HG02885 (cell line): Measurements from ENCODE around the gene LSM12.
"Not testable (repeated sequence)": the region's sequence is repeated elsewhere in the genome, so short reads cannot be mapped to it uniquely, and the experiment has no call there.

Source experiments
- ATAC-seq: cut with Tn5 transposase; IDR thresholded peaks from one replicate; pipeline ENCODE4 v1.9.1; 2021; ENCODE audit warnings: mild to moderate bottlenecking; ENCODE audit not compliant: unreplicated experiment, poor library complexity

Gene LSM12

GRCh38 chr17:44066204-44066930 lies at the start of gene LSM12:
TSS of gene LSM12 (minus strand) at chr17:44066671. CDS start at chr17:44066587, 84 bp downstream.
- ATAC-seq = peak; percentile 70

- ATAC-seq = no peak
Observed at GRCh38 chr17:44115585-44116415, 49.3 kb upstream of the LSM12 start.

DNA sequence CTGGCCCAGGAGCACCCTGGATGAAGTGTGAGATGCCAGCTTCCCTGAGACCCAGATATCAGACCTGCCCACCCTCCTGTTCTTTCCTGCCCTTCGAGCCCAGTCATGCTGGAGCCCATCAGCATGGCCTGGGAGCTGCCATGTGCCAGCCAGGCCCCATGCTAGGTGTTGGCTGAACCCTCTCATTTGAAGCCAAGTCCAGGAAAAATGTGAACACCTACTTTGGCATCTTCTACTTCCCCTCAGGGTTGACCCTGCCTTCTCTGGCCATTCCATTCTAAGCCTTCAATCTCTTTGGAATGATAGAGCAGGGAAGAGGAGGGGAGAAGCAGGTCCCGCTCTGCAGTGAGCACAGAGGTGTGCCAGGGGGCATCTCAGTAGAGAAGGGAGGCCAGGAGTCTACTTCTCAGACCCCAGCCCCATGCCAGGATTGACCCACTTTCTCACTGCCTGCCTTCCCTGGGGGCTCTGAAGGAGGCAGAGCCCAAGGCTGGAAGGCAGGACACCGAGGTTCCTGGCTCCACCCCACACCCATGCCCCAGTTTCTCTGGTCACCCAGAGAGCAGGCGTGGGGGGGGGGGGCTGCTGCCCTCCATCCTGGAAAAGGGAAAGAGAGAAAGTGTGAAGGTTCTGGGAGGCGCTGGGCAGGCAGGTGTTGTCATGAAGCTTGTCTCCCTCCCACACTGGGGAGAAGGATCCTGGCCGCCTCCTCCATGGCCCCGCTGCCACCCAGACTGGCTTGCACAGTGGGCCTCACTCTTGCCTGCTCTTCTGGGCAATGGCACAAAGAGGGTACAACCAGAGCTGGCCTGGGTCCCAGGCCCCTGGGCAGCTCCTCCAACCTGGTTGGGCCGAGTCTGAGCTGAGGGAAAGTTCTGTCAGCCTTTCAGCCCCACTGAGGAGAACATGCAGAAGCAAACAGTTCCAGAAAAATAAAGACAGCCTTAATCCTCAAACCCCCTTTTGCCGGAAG lies 47.7 kb upstream of the LSM12 start:
- no peak for ATAC-seq

DNA sequence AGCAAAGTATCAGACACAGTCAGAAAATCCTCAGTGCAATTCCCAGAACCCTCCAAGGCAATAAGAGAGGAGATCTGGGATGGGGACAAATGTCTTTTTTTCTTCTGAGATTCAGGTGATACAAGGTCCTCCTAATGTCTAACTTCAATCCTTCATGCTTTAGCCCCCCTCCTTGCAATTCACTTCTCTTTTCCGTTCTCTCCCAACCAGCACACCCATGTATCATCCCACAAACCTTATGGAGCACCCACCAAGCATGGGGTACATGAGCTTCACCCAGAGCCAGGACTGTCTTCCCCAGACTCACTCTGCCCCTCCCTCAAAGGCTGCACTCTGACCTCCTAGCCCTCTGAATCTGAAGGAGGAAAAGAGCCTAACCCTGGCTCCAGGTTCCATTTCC lies 46.9 kb upstream of the LSM12 start:
- ATAC-seq = no peak

GRCh38 chr17:44112284-44113280 lies 46.1 kb upstream of the LSM12 start:
- ATAC-seq = no peak

DNA sequence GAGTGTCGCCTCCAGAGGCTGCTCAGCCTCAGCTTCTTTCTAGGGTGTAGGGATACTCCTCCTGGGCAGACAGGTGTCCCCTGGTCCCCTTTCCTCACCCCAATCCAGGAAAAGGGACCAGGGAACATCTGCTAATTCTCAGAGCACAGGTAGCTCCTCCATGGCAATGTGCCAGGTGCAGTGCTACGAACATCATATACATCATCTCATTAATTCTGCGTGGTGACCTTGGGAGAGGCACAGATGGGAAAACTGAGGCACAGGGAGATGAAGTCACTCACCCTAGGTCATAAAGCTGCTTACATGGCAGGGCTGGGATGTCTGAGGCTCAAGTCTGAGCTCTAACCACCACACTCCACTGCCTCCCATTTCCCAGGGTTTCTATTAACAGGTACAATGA lies 45.3 kb upstream of the LSM12 start:
- no peak for ATAC-seq

GRCh38 chr17:44110823-44111633 lies 44.6 kb upstream of the LSM12 start:
- no peak for ATAC-seq

DNA sequence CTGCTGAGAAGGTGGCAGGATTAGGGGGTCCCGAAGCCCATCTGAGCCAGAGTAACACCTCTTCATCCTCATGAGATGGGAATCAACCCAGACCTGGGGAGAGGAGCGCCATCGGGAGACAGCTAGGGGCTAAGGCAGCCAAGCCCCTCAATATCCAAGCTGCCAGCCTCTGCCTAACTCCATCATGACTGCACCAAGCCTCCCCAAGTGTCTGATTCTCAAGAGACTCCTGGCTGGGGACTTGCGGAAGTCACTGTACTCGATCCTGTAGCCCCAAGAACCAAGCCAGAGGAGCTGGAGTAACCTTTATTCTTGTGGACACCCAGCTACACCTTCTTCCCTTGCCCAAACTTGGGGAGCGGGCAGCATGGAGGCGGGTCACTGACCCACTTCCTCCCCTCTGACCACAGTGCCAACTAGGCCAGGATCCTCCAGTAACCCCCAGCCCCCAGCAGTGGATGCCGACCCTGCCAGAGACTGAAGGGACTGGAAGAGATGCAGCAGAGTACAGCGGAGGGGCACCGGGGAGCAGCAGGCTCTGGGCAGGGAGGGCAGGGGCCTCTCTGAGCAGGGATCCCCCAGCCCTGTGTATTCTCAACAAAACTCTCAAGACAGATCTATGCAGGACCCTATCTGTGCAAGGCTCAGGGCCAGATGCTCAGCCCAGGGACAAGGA lies 43.7 kb upstream of the LSM12 start:
- ATAC-seq = no peak

DNA sequence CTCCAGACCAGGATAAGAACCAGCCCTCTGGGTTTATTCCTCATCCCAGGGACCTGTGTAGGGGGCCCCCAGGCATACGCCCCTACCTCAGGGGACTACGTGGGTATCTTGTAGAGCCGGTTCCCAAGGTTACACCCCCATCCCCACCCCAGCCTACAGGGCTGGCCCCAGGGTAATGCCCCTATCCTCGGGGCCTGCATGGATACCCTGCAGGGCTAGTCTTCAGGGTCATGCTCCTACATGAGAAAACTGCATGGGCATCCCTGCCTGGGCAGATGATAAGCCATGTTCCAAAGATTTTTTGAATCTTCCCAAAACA lies 42.8 kb upstream of the LSM12 start:
- ATAC-seq = no peak

DNA sequence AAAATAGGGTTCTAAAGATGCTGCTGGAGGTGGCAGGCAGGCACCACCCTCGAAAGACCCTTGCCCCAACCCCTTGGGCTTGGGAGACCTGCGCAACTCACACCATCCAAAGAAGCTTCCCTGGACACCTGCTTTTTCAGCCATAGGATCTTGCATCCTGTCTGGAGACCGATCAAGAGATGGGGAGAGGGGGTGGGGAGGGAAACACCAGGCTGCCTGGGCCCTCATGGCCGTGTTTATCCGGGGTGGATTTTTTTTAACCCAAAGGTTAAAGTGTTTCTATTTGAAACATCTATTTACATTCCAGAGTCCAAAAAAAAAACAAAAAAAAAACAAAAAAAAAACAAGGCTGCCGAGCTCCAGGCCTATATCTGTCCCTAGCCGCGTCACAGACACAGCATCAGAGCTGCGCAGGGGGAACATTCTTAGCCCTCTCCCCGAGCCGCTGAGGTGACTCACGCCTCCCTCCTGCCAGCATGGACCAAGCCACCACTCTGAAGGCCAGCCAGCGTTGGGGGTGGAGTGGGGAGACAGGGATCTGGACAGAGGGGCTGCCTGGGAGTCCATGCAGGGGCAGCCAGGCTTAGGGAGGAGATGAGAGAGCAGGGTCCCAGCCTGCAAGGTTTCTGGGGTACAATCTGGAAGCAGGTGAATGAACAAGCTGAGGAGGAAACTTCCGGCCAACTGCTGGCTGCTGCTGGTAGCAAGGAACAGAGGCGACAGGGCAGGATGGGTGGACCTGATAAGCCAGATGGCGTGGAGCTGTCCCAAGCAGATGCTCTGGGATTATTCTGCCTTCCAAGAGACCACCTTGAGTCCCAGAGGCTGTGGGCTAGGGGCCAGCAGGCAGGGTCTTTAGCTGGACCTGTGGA lies 42.2 kb upstream of the LSM12 start:
- ATAC-seq = no peak

- ATAC-seq = no peak
Observed at GRCh38 chr17:44106801-44107200, 40.3 kb upstream of the LSM12 start.

DNA sequence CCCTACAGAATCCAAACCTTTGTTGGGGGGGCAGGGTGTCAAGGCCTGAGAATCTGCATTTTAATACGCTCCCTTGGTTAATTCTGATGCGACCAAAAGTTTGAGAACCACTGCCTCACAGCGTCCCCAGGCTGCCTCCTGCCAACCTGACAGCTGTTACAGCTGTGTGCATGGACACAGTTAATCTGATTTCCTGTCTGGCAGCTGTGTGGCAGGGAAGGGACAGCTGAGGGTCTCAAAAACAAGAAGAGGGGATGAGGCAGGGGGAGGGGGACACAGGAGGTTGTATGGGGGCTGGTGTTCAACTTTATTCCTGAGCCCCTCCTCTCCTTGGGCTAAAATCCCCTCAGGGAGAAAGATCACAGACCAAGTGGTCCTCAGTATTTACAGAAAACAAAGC lies 39.5 kb upstream of the LSM12 start:
- ATAC-seq = no peak

- no peak for ATAC-seq
Observed at GRCh38 chr17:44105483-44105882, 39.0 kb upstream of the LSM12 start.

DNA sequence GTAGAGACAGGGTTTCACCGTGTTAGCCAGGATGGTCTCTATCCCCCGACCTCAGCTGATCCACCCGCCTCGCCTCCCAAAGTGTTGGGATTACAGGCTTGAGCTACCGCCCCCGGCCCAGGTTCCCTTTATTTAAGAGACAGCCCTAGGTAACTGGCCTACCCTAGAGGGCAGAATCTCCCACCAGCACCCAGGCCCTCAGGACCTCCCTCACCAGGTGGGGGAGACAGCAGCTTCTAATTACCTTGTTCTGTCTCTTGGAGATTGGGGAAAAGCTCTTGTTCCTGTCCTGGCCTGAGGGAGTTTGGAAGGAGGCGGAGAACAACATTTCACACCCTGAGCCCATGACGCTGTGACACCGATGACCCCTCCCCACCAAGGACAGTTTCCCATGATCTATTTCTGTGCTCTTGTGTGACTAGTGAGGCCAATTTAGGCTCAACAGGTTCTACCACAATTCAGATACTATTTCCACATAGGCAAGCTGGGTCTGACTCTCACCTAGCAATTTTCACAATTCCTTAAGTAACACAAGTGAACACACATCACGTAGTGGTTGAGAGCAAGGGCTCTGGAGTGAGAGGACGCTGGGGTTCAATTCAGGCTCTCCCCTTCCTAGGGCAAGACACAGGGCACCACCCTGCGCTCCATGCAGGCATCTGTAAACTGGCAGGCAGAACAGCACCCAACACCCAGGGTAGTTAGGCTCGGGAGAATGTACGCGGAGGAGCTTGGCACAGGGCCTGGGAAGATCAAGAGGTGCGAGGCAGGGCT lies 36.6 kb upstream of the LSM12 start:
- no peak for ATAC-seq

- not testable (repeated sequence) for ATAC-seq
Observed at GRCh38 chr17:44101858-44102257, 35.4 kb upstream of the LSM12 start.

GRCh38 chr17:44097110-44097958 lies 30.9 kb upstream of the LSM12 start:
- no peak for ATAC-seq
